GM20431 (cell line): ENCODE results near the gene TTLL5.

Experiments used
- in situ Hi-C: fragments of 300-500 bp; cut with MseI, MboI; formaldehyde crosslinking; loops from one replicate; pipeline ENCODE4 v1.15.0; 2020; ENCODE audit warnings: low sequenced_read_pairs; ENCODE audit not compliant: unreplicated experiment

Gene TTLL5

DNA sequence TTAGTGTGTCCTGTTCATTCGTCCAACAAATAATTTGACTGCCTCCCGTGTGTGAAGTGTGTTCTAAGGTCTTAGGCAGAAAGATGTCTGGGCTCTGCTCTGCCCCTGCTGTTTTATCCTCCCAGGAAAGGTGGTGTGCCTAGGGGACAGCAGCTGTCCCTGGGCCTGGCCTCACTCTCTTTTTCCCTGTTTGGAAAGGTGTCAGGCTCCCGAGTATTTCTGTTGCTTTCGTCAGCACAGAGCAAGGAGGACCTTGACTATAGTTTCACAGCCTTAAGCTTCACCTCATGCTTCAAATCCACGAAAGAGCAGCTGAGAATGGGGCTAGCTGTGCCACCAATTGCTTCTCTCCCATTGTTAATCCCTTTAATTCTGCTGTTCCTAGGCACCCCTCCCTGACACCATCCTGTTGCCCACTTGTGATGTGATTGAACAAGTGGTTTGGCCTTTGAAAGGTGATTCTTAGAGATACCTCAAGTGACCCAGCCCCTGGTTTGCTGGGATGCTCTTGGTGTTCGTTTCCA is 266.6 kb downstream of the TTLL5 start:
- in situ Hi-C loops = no loop called here

- in situ Hi-C loops = no loop called here
These were observed 267.7 kb downstream of the TTLL5 start for GRCh38 chr14:75928690-75929181.

DNA sequence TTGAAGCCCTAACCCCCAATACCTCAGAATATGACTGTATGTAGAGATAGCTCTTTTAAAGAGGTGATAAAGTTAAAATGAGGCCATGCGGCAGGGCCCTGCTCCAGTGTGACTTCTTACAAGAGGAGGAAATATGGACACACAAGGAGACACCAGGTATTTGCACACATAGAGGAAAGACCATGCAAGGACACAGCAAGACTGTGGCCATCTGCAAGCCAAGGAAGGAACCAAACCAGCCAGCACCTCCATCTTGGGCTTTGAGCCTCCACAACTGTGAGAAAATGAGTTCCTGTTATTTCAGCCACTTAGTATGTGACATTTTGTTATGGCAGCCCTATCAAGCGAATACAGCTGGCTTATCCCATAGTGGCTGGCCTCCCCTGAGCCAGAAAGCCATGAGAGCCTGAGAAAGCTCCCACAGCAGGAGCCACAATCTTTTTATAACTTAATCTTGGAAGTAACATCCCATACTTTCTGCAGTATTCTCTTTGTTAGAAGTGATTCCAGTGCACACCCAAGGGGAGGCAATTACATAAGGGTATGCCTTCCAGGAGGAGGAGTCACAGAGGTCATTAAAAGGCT is 272.8 kb downstream of the TTLL5 start:
- in situ Hi-C loops = no loop called here

DNA sequence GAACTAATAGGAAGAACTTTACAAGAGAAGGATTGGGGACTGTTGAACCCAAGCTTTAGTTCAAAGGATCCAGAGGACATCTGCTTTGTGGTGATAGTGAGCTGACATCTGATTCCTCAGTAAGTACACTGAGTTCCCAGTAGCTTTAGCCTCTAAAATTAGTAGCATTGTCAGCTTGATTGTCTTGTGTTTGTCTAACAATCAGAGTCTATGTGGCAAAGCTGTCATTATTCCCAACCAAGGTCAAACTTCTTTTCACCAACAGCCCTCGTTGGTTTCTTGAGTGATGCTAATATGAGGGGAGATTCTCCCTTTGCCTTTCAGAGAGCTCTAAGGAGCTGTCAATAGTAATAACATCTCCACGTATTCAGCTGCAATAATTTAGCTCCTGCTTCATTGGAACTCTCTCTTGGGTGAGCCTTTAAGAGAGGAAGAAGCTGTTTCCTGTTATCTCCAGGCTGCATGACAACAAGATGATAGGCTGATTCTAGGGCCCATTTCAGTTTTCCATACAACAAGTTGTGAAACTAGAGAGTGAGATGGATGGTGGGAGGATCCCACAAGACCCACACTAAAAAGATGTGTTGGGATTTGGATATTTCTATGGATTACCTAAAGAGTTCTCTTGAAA is 274.1 kb downstream of the TTLL5 start:
- in situ Hi-C loops = no loop called here

DNA sequence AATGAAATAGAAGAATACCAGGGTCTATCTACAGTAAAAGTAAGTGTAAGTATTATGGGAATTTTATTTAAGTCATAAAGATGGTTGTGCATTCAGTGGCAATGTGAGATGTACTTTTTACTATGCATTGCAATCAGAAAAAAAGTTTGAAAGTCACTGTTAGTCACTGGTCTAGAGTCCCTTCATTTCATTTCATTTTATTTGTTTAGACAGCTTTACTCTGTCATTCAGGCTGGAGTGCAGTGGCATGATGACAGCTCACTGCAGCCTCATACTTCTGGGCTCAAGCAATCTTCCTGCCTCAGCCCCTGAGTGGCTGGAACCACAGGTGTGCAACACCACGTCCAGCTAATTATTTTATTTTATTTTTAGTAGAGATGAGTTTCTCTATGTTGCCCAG is 278.2 kb downstream of the TTLL5 start:
- in situ Hi-C loops = no loop called here

DNA sequence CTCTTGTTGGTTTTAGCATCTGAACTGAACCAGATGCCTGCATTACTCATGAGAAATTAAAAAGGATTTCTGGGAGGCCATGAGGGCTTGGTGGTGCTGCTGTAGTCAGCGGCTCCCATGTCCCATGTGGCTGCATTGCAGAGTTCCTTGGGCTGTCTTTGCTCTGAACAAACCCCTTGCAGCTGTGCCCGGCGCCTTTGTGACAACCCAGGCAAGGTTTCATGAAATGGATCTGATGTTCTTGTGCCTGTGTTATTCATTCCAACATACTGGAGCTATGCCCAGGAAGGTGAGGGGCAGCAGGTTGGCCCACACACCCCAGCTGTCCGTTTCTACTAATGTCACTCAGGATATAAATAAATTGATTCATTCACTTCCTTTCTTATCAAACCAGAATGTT is 280.0 kb downstream of the TTLL5 start:
- in situ Hi-C loops = no loop called here

- in situ Hi-C loops = no loop called here
These were observed 283.7 kb downstream of the TTLL5 start for GRCh38 chr14:75944607-75945241.

GRCh38 chr14:75946785-75947184 is 285.7 kb downstream of the TTLL5 start:
- in situ Hi-C loops = no loop called here

DNA sequence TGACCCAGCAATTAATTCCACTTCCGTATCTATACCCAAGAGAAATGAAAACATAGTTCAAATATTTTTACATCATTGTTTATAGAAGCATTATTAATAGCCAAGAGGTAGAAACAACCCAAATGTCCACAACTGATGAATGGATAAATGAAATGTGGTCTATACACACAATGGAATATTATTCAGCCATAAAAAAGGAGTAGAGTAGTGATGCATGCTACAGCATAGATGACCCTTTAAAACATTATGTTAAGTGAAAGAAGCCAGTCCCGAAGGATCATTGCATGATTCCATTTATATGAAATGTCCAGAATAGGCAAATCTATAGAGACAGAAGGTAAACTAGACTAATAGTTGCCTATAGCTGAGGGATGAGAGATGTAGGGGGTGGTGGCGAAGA is 291.4 kb downstream of the TTLL5 start:
- in situ Hi-C loops = no loop called here

- in situ Hi-C loops = no loop called here
These were observed 298.0 kb downstream of the TTLL5 start for GRCh38 chr14:75959031-75959430.

DNA sequence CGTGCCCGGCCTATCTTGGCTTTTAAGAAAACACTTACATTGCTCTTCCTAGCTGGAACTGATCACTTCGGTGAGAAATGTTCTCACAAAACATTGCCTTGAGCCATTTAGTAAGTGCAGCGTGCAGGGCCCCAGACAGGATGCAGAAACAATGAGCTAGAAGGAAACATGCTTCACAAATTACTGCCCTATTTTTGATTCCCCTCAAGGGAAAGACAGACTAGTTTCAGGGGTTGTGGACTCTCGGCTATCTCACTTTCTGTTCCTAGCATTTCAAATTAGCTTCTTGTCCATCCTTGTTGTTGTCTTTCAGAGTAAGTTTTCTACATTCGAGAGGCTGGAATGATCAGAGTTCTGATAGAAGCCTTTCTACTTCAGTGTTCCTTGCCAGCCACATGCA is 299.2 kb downstream of the TTLL5 start:
- in situ Hi-C loops = no loop called here

DNA sequence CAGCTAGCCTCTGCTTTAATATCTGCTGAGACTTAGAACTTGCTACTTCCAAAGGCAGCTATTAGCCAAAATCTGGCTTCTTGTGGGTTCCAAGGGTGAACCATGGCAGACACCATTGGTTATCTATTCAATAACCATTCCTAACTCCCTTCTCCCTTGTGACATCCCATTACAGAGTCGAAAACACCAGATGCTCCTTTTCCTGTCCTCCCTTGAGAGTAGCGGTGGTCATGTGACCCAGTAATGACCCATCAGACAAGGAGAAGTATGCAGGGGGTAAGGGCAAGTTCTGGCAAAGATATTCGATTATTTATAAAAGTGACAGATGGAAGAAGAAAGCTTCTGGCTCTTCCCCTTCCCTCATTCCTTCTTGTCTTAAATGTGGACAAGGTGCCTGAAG is 300.6 kb downstream of the TTLL5 start:
- in situ Hi-C loops = no loop called here

GRCh38 chr14:75967866-75968265 is 306.8 kb downstream of the TTLL5 start:
- in situ Hi-C loops = no loop called here

GRCh38 chr14:75968456-75968855 is 307.4 kb downstream of the TTLL5 start:
- in situ Hi-C loops = no loop called here

DNA sequence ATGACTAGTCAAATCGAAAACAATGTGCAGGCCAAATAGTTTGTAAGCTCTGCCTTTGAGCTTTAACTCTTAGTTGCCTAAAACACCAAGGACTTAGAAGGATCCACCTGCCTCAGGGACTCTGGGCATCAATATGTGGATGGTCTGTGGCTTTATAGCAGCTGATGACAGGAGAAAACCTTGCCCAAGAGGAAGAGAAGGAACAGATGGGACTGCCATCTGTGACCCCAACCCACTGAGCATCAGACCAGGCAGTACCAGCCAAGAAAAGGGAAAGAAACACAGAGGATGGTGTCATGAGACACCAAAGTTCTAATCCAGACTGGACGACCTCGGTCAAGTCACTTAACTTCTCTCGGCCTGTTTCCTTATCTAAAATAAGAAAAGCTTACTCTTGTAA is 308.1 kb downstream of the TTLL5 start:
- in situ Hi-C loops = no loop called here

DNA sequence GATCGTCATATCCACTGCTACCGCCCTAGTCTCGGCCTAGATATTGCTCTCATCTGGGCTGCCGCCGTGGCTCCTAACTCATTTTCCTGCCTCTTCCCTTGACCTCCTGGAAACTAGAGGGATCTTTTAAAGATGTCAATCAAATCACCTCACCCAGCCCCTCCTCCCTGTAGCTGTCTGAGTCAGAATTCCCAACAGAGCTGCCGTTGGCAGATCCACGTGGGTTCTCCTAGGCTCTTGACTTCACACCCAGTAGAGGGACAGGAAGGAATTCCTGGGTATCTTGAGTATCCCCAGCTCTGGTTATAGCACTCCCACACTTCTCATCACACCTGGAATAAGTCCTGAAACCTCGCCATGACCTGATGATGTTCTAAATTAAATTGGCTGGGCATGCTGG is 308.8 kb downstream of the TTLL5 start:
- in situ Hi-C loops = loop anchor here (10.0 kb wide), 1 partner anchor 65 kb away; no protein-coding TSS in a partner anchor

DNA sequence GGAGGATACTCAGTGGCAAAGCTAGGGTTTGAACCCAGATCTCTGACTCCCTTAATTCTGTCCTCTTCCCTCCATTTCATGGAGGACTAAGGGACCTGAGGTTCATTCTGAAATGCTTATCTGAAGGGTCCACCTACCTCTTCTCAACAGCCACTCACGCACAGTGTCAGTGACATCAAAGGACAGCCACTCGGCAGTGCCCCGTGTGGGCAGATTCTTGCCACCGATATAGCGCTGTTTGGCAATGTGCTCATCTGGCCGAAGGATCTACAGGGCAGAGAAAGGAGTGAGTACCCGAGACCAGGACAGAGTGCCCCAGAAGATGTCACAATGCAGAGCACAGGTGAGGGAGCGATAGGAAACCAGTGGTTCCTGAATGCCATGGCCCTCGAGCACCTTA is 309.9 kb downstream of the TTLL5 start:
- in situ Hi-C loops = loop anchor here (10.0 kb wide), 1 partner anchor 66 kb away; no protein-coding TSS in a partner anchor

- in situ Hi-C loops = loop anchor here (10.0 kb wide), 1 partner anchor 67 kb away; no protein-coding TSS in a partner anchor
These were observed 310.5 kb downstream of the TTLL5 start for GRCh38 chr14:75971509-75971908.

DNA sequence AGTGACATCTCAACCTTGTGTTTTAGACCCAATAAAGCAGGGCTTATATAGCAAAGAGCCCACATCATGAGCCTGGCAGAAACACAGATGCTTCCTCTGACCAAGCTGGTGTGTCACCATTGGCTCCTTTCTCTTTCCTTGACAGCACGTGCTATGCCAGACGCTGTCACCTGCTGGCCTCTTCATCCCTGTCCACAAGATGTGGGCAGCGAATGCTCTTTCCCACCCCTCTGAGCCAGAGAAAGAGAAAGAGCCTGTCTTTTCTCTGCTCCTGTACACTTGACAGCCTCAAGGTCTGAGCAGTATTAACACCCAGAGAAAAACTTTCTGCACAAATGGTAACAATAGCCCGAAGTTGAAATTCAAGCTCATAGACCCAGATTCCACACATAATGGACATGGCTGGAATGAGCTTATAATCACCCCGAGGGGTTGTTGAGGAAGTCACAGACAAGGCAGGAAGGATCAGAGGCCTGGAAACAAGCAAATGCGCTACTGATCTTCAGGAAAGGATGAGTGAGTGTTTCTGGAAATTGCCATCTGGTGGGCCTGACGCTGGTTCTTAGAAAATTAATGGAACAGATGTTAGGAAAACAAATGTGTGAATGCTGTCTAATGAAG is 311.9 kb downstream of the TTLL5 start:
- in situ Hi-C loops = loop anchor here (10.0 kb wide), 1 partner anchor 68 kb away; no protein-coding TSS in a partner anchor

DNA sequence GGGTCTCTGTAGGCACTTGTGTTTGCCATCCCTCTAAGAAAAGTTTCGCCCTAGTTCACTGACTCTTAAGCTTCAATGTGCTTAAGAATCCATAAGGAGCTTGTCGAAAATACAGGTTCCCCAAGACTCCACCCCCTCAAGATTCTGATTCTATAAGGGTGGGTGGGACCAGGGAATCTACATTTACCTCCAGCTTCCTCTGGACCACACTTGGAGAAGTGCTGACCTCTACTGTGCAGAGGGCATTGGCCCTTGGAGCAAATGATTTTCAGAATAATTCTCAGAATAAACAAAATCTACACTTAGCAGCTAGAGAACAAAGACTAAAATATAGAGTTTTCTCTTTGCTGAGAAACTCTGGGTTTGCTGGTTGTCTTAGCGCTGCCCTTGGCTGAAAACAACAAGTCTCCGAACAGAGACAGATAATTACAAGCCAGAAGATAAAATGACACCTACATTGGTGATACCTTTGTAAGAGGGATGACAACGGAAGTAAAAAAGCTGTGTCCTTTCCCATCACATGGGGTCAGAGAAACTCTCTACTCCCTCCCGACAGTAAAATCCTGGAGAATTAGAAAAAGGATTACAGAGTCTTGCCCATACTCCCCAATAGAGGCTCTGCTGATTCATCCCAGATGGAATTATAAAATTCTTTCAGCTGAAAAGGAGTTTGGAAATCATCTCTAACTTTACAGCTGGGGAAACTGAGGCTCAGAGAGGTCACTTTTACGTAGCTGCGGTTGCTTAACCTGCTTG is 316.0 kb downstream of the TTLL5 start:
- in situ Hi-C loops = loop anchor here (10.0 kb wide), 1 partner anchor 72 kb away; no protein-coding TSS in a partner anchor
